Panc1 (cell line): ENCODE measurements around the gene A2M.

Experiments used
- CTCF ChIP-seq: fragments of 450-650 bp; IDR thresholded peaks from 2 replicates; pipeline ENCODE4 v1.5.1; 2017; ENCODE audit warnings: mild to moderate bottlenecking
- POLR2AphosphoS5 ChIP-seq: IDR thresholded peaks from 2 replicates; pipeline ENCODE4 v1.6.1; 2012; ENCODE audit warnings: mild to moderate bottlenecking, low read depth, low read length, moderate library complexity
- REST ChIP-seq, 2 experiments: IDR thresholded peaks; 2 replicates each; pipeline ENCODE4 v1.6.1; 2011 to 2012; ENCODE audit warnings: low read depth in 2 of 2, control low read depth in 1 of 2, low read length in 1 of 2, mild to moderate bottlenecking in 1 of 2, moderate library complexity in 1 of 2; ENCODE audit not compliant: insufficient read depth in 1 of 2
- SIN3A ChIP-seq: IDR thresholded peaks from 2 replicates; pipeline ENCODE4 v1.6.1; 2012; ENCODE audit warnings: low read depth, mild to moderate bottlenecking, low read length, moderate library complexity, borderline replicate concordance; ENCODE audit not compliant: insufficient read depth
- TCF7L2 ChIP-seq: IDR thresholded peaks from 2 replicates; pipeline ENCODE4 v1.6.1; 2011; ENCODE audit warnings: mild to moderate bottlenecking, low read depth, low read length, inconsistent platforms

DNA sequence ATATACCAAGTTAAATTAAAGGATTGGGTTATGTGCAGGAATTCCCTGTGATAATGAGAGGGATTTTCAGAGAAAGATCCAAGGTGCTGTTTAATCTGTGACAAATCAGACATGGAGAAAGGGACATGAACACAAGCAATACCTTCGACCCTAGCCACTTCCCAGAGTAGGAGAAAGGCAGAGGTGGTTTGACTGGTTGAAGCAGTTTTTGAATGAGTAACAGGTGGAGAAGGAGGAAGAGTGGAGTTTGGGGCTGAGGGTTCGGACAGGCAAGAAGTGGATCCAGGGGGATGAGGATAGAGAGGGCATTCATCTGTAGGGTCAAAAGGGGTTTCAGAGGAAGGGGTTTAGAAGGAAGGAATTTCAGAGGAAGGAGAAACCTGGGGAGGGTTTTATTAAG, 27.4 kb upstream of the A2M start:
- TF ChIP-seq CTCF: no peak
- TF ChIP-seq REST (IDR thresholded peaks at IDR 0.05; ENCODE audit: insufficient read depth in 1 of 2, low read depth in 2 of 2, low read length in 1 of 2): no peak
- TF ChIP-seq TCF7L2: no peak
- no peak for TF ChIP-seq POLR2AphosphoS5
- no peak for TF ChIP-seq SIN3A
